CD4-positive, CD25-positive, alpha-beta regulatory T cell (primary cell): ENCODE data around the gene CIAO1. TPM values are rescaled to one million over a fixed set of nuclear protein-coding genes. Genes with fewer than 3 reads are reported as not detected.

ENCODE experiments used
- ATAC-seq, 2 donors: fragments of 150-1000 bp; cut with Tn5 transposase; one replicate each; pipeline ENCODE4 v1.10.0; 2021; ENCODE audit warnings: low read depth in 2 of 2, moderate number of reproducible peaks in 2 of 2, moderate library complexity in 1 of 2
- DNase-seq, 3 donors: peaks; one replicate each; pipeline versions ENCODE4 v3.0.0 to v3.0.0-alpha.2; 2012 to 2022; ENCODE audit warnings: mixed read lengths in 1 of 3
- H3K27ac ChIP-seq: one replicate; pipeline ENCODE4 v1.7.0; 2013; ENCODE audit warnings: mild to moderate bottlenecking, low read length; ENCODE audit not compliant: insufficient read depth, poor library complexity, severe bottlenecking
- H3K27me3 ChIP-seq: one replicate; pipeline ENCODE4 v1.7.0; 2013; ENCODE audit warnings: low read length; ENCODE audit not compliant: control insufficient read depth, insufficient read depth
- H3K36me3 ChIP-seq: one replicate; pipeline ENCODE4 v1.7.0; 2013; ENCODE audit warnings: mild to moderate bottlenecking, low read length, moderate library complexity; ENCODE audit not compliant: control insufficient read depth, insufficient read depth
- H3K4me1 ChIP-seq: 2 replicates; pipeline ENCODE4 v1.7.0; 2013; ENCODE audit warnings: mild to moderate bottlenecking, low read length; ENCODE audit not compliant: insufficient read depth, control insufficient read depth, poor library complexity, severe bottlenecking
- H3K4me3 ChIP-seq: one replicate; pipeline ENCODE4 v1.7.0; 2013; ENCODE audit warnings: low read depth, mild to moderate bottlenecking, low read length, moderate library complexity
- H3K9me3 ChIP-seq, 2 experiments: 1 replicate in 1 of 2; 2 replicates in 1 of 2; pipeline ENCODE4 v1.7.0; 2013; ENCODE audit warnings: low read length in 2 of 2, mild to moderate bottlenecking in 1 of 2, moderate library complexity in 1 of 2; ENCODE audit not compliant: control insufficient read depth in 2 of 2
- H3K27ac Mint-ChIP-seq, 3 donors: one replicate each; pipeline ENCODE4 v1.8.0; 2020 to 2022; ENCODE audit warnings: mild to moderate bottlenecking in 3 of 3, mixed read lengths in 3 of 3, moderate library complexity in 2 of 3
- H3K27me3 Mint-ChIP-seq: one replicate; pipeline ENCODE4 v1.8.0; 2022; ENCODE audit warnings: mild to moderate bottlenecking, mixed read lengths
- H3K36me3 Mint-ChIP-seq: one replicate; pipeline ENCODE4 v1.8.0; 2020; ENCODE audit warnings: mixed read lengths
- H3K4me1 Mint-ChIP-seq, 4 donors: one replicate each; pipeline ENCODE4 v1.8.0; 2020 to 2022; ENCODE audit warnings: mixed read lengths in 4 of 4, mild to moderate bottlenecking in 1 of 4
- H3K4me3 Mint-ChIP-seq, 4 donors: one replicate each; pipeline ENCODE4 v1.8.0; 2020 to 2022; ENCODE audit warnings: mild to moderate bottlenecking in 4 of 4, mixed read lengths in 4 of 4, moderate library complexity in 3 of 4
- H3K9me3 Mint-ChIP-seq, 7 donors: one replicate each; pipeline ENCODE4 v1.8.0; 2020 to 2022; ENCODE audit warnings: mixed read lengths in 7 of 7, mild to moderate bottlenecking in 3 of 7, moderate library complexity in 2 of 7
- polyA plus RNA-seq, 4 donors: library from polyadenylated mRNA; unstranded; fragments of 300-500 nt; fragmentation: Illumina TruSeq; gene quantifications; one replicate each; pipeline ENCODE4 v1.2.3, GENCODE V29; 2021
- total RNA-seq: library from RNA; stranded (reverse); gene quantifications from one replicate; pipeline ENCODE4 v1.2.3, GENCODE V29; 2022

Gene CIAO1
- total and polyA plus RNA-seq, 5 donors from 2014 or later, result 60.3 to 102 (median 90.0) TPM

DNA sequence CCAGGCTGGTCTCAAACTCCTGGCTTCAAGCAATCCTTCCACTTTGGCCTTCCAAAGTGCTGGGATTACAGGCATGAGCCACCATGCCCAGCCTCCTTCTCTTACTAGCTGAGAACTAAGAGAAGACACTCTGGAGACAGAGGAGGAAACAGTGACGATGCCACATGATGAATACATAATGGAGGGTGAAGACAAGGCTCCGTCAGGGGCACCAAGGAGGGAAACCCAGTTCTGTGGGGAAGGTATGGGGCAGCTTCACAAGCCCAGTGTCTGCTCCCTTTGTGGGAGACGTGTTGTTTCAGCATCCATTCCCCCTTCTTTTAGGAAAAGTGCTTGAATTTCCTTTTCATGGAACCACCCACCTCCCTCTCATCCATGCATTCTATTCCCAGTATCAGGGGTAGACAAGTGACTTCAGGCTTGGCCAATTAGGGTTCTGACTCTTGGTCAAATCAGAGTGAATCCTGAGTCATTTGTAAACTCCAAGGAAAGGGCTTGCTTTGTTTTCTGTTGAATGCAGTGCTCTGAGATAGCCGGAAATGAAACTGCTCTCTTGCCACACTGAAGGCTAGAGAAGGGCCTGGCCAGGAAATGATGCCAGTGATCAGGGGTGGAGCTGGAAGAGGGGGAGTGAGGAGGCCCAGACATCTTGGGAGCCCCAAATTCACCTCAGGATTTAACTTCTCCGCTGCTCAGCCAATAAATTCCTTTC lies 24.0 kb upstream of the CIAO1 start:
- Mint-ChIP-seq H3K9me3 (no peaks in the 10 kb centered on the region), H3K36me3 (peaks cover 3% of the 10 kb centered on the region), H3K27me3 (no peaks in the 10 kb centered on the region), H3K27ac (peak overlapping the region; percentile 97 to 98 (median 97)), H3K4me1 (peaks cover 20 to 52% (median 37%) of the 10 kb centered on the region in 4 donors), H3K4me3 (peak overlapping the region; percentile 48 to 86 (median 74))
- H3K4me3 ChIP-seq, result peak overlapping the region; percentile 79
- H3K27ac ChIP-seq, result peak overlapping the region; percentile 82
- H3K27me3 ChIP-seq, result no peaks in the 10 kb centered on the region
- ATAC-seq (peak; percentile 81 to 87), DNase-seq (peak; percentile 23 to 88 (median 41))
- no peaks in the 10 kb centered on the region for H3K36me3 ChIP-seq
- H3K9me3 ChIP-seq, result no peaks in the 10 kb centered on the region
- H3K4me1 ChIP-seq, result peaks cover 30% of the 10 kb centered on the region

DNA sequence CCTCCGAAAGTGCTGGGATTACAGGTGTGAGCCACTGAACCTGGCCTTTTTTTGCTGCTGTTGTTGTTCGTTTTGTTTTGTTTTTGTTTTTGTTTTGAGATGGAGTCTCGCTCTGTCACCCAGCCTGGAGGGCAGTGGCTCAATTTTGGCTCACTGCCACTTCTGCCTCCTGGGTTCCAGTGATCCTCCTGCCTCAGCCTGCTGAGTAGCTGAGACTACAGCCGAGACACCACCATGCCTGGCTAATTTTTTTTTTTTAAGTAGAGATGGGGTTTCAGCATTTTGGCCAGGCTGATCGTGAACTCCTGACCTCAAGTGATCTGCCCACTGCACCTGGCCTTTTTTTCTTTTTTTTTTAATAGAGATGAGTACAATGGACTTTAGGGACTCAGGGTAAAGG lies 22.2 kb upstream of the CIAO1 start:
- H3K4me1 ChIP-seq, result peaks cover 30% of the 10 kb centered on the region
- ATAC-seq, result no peak
- no peak overlapping the region for H3K27ac Mint-ChIP-seq

DNA sequence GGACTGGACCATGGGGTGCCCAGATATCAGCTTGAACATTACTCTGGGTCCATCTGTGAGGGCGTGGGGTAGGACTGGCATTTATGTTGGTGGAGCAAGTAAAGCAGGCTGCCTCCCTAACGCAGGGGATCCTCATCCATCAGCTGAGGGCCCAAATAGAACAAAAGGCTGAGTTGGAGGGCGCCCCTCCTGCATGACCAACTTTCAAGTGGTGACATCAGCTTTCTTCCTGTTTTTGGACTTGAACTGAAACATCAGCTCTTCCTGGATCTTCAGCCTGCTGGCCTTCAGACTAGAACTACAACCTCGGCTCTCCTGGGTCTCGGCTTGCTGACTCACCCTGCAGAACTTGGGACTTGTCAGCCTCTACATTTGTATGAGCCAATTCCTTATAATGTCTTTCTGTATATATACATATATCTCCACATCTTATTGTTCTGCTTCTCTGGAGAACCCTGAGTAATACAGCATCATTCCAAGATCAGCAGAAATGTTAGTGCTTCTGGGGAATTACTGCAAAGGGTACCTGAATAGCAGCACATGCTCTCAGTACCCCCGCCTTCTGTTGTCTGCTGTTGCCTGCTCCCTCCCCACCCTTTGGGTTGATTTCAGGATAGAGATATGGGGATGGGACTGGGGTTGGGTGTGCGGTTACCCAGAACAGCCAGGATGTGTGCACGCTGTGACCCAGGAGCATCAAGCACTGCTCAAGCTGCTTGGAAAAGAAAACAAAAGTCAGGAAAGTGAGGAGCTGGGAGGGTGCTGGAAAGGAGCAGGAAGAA lies 20.2 kb upstream of the CIAO1 start:
- Mint-ChIP-seq H3K4me3 (peak overlapping the region in 2 of 4 donors; percentile 1 to 26), H3K9me3 (peaks cover 0 to 1% (median 0%) of the 10 kb centered on the region in 7 donors), H3K4me1 (peaks cover 24 to 57% (median 40%) of the 10 kb centered on the region in 4 donors), H3K27me3 (no peaks in the 10 kb centered on the region), H3K27ac (peak overlapping the region; percentile 71 to 92 (median 86)), H3K36me3 (peaks cover 6% of the 10 kb centered on the region)
- no peaks in the 10 kb centered on the region for H3K36me3 ChIP-seq
- no peak overlapping the region for H3K27ac ChIP-seq
- ATAC-seq, result no peak
- H3K4me3 ChIP-seq, result no peak overlapping the region
- H3K4me1 ChIP-seq, result peaks cover 29% of the 10 kb centered on the region
- peak in 1 of 3 donors; percentile 44 for DNase-seq
- no peaks in the 10 kb centered on the region for H3K9me3 ChIP-seq
- no peaks in the 10 kb centered on the region for H3K27me3 ChIP-seq

More for the DNA sequence above, 22.2 kb upstream of the CIAO1 start:
- H3K9me3 ChIP-seq, result no peaks in the 10 kb centered on the region
- no peak overlapping the region for H3K4me3 ChIP-seq
- peak overlapping the region in 1 of 4 donors; percentile 21 for H3K4me3 Mint-ChIP-seq
- peaks cover 6% of the 10 kb centered on the region for H3K36me3 Mint-ChIP-seq
- no peaks in the 10 kb centered on the region for H3K27me3 ChIP-seq
- no peaks in the 10 kb centered on the region for H3K27me3 Mint-ChIP-seq
- H3K27ac ChIP-seq, result no peak overlapping the region
- peaks cover 20 to 60% (median 40%) of the 10 kb centered on the region in 4 donors for H3K4me1 Mint-ChIP-seq
- no peaks in the 10 kb centered on the region for H3K9me3 Mint-ChIP-seq
- H3K36me3 ChIP-seq, result no peaks in the 10 kb centered on the region
- no peak for DNase-seq

DNA sequence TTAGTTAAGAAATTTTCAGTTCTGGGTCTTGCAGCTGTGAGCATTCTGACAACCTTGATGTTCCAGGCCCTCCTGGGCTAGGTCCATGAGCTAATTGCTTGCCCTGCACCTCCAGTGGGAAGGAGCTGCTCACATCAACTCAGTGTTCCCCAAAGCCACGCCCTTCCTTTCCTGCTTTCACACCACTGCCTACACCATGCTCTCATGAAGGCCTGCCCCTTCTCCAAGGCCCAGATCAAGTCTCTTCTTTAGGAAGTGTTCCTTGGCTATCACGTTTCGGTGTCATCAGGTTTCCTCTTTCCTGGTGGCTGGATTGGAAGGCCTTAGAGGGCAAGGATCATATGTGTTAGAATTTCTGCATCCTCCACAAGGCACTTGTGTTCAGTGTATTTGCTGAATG lies 19.0 kb upstream of the CIAO1 start:
- Mint-ChIP-seq H3K27ac (peak overlapping the region; percentile 32 to 83 (median 78)), H3K4me3 (peak overlapping the region in 1 of 4 donors; percentile 54), H3K4me1 (peaks cover 18 to 45% (median 29%) of the 10 kb centered on the region in 4 donors), H3K27me3 (no peaks in the 10 kb centered on the region), H3K36me3 (peaks cover 11% of the 10 kb centered on the region), H3K9me3 (peaks cover 0 to 1% (median 0%) of the 10 kb centered on the region in 7 donors)
- DNase-seq, result no peak
- Histone ChIP-seq H3K4me1 (peaks cover 17% of the 10 kb centered on the region), H3K27ac (no peak overlapping the region), H3K36me3 (peaks cover 7% of the 10 kb centered on the region), H3K27me3 (no peaks in the 10 kb centered on the region), H3K9me3 (no peaks in the 10 kb centered on the region), H3K4me3 (no peak overlapping the region)
- ATAC-seq, result no peak

DNA sequence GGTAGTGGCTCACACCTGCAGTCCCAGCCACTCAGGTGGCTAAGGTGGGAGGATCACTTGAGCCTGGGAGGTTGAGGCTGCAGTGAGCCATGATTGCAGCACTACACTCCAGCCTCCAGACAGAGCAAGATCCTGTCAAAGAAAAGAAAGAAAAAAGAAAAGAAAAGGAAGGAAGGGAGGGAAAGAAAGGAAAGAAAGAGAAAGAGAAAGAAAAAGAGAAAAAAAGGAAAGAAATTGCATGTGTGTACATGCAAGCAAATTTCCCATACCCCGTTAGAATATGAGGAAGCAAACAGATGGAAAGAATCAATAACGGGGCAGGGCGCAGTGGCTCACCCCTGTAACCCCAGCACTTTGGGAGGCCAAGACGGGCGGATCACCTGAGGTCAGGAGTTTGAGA lies 18.1 kb upstream of the CIAO1 start:
- Histone ChIP-seq H3K4me3 (no peak overlapping the region), H3K27ac (no peak overlapping the region), H3K9me3 (no peaks in the 10 kb centered on the region), H3K27me3 (no peaks in the 10 kb centered on the region), H3K36me3 (peaks cover 16% of the 10 kb centered on the region), H3K4me1 (peaks cover 8% of the 10 kb centered on the region)
- Mint-ChIP-seq H3K4me1 (peaks cover 10 to 36% (median 22%) of the 10 kb centered on the region in 4 donors), H3K27me3 (no peaks in the 10 kb centered on the region), H3K4me3 (no peak overlapping the region), H3K36me3 (peaks cover 14% of the 10 kb centered on the region), H3K9me3 (peaks cover 0 to 1% (median 0%) of the 10 kb centered on the region in 7 donors), H3K27ac (peak overlapping the region; percentile 44 to 83 (median 60))
- DNase-seq, result no peak
- no peak for ATAC-seq

DNA sequence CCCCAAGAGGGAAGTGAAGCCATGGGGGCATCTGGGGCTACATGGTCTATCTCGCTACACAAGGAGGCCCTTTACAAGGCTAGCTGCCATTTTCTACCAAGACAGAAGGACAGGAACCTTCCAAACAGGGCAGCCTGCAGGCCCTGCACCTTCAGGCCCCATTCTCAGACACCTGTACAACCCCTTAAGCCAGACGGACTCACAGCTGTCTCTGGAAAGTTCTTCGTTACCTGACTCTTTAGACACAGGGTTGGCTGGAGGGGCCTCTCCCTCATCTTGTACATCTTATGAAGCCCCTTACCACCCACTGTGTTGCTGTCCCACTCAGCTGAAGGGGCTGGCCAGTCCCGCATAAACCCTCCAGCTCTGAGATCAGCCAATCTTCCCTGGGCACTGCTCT lies 17.4 kb upstream of the CIAO1 start:
- Mint-ChIP-seq H3K27me3 (no peaks in the 10 kb centered on the region), H3K36me3 (peaks cover 18% of the 10 kb centered on the region), H3K9me3 (peaks cover 0 to 1% (median 0%) of the 10 kb centered on the region in 7 donors), H3K4me3 (no peak overlapping the region), H3K27ac (peak overlapping the region in 1 of 3 donors; percentile 32), H3K4me1 (peaks cover 10 to 32% (median 20%) of the 10 kb centered on the region in 4 donors)
- Histone ChIP-seq H3K27ac (no peak overlapping the region), H3K9me3 (no peaks in the 10 kb centered on the region), H3K4me1 (peaks cover 5% of the 10 kb centered on the region), H3K4me3 (no peak overlapping the region), H3K36me3 (peaks cover 23% of the 10 kb centered on the region), H3K27me3 (no peaks in the 10 kb centered on the region)
- DNase-seq (no peak), ATAC-seq (no peak)

DNA sequence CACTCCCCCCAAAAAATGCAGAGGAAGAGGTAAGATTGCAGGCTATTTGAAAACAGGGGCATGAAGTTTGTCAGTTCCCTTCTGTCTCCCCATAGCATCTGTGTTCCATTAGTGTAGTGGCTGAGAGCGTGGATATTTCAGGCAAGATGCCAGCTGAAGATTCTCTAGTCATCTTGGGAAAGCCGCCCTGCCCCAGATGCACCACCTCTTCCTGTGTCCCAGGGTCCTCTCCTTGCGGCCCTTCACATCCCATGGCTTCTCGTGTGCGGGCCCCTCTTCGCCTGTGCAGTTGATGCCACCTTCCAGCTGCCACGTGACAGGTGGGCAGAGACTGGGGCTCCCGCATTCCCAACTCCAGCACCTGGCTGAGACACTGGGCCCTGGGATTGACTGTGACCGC lies 16.4 kb upstream of the CIAO1 start:
- Mint-ChIP-seq H3K27ac (no peak overlapping the region), H3K9me3 (peaks cover 0 to 1% (median 0%) of the 10 kb centered on the region in 7 donors), H3K4me1 (peaks cover 10 to 29% (median 20%) of the 10 kb centered on the region in 4 donors), H3K27me3 (no peaks in the 10 kb centered on the region), H3K4me3 (no peak overlapping the region), H3K36me3 (peaks cover 24% of the 10 kb centered on the region)
- Histone ChIP-seq H3K27me3 (no peaks in the 10 kb centered on the region), H3K27ac (no peak overlapping the region), H3K9me3 (no peaks in the 10 kb centered on the region), H3K4me1 (peaks cover 5% of the 10 kb centered on the region), H3K4me3 (no peak overlapping the region), H3K36me3 (peaks cover 34% of the 10 kb centered on the region)
- no peak for ATAC-seq
- DNase-seq, result no peak
